Epidermal melanocyte (primary cell): ENCODE data around the gene SERPINA3.

Source experiments
- DNase-seq: peaks from one replicate; pipeline ENCODE4 v3.0.0; 2011; ENCODE audit warnings: low spot score; ENCODE audit not compliant: insufficient read length

SERPINA3 gene

DNA sequence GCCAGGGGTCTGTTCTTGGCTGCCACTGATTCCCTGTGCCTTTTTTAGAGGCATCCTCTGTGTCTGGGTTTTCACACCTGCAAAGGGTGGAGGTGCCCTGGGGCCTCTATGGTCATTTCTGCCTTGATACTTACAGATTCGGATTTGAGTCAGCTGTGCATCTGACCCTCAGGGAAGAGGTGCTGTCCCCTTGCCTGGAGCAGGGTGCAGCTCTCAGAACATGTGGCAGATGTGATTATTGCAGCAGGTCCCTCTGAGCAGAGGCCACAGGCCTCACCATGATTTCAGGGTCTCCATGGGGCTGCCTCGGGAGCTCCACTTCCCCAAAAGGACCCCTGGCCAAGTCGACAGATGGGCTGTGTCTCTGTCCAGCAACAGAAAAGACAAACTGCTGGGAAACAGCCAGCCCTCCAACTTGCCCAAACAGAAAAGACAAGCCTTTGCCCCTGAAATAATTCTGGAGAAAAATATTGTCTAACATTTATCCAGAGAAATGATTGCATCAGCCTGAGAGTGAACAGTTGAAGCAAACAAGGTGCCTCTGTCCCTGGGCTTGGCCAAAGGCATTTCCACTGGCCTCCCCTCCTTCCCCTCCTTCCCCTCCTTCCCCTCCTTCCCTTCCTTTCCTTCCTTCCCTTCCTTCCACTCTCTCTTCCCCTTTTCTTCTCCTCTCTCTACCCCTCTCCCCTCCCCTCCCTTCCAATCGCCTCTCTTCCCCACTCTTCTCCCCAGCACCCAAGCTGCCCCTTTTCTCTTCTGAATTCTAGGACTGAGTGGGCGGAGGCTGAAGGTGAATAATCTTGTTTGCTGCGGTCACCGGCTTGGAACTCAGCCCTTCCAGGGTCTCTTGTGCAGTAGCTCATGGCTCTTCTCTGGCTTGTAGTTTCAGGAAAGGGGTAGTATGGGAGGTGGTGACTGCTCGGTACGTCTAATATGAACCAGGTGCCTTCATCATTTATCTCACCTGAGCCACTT is 676 bp downstream of the SERPINA3 start:
- DNase-seq = no peak

DNA sequence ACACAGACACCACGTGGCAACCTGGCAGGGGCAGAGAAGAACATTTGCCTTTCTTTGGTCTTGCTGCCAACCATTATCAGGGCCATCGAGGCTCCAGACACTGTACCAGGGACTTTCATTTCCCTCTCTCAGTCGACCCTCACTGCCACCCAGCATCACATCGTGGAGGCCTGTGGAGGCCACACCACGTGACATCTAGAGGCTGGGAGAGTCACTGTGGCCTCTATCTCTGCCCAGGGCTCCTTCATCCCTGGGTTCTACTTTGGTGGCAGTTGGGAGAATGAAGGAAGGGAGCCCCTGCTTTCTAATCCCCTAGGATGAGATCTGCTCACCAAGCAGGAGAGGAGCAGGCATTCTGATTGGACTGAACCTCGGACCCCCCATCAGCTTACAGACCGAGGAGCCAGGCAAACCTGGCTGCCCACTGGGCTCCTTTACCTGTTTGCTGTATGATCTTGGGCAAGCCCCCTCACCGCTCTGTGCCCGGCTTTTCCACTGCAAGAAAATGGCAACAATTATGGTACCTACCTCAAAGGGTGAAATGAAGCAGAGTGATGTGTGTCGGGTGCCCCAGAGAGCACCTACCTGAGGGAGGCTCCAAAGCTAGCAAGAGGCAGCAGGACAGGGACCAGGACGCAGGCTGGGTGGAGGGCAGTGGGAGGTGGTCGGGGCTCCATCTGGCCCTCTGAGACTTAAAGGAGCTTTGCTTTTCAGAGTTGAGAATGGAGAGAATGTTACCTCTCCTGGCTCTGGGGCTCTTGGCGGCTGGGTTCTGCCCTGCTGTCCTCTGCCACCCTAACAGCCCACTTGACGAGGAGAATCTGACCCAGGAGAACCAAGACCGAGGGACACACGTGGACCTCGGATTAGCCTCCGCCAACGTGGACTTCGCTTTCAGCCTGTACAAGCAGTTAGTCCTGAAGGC is 1.8 kb downstream of the SERPINA3 start:
- no peak for DNase-seq

GRCh38 chr14:94614802-94615201 is 2.6 kb downstream of the SERPINA3 start:
- DNase-seq = no peak

DNA sequence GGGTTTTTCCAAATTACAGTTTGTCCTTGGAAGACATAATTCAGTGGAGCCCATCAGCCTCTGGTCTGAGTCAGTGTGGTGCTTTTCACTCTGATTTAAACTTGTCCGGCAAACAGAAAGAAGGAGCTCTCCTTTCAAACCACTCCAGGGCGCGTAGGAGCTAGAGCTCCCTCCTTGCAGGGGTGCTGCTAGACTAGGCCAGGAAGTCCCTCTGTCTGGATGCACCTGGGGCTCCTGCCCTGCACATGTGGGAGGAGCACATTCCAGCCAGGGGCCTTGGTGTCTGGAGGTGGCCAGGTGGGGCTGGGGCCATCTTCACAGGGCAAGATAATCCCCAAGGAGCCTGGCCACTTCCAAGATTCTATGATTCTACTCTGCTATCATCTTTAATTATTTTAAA is 3.1 kb downstream of the SERPINA3 start:
- no peak for DNase-seq

DNA sequence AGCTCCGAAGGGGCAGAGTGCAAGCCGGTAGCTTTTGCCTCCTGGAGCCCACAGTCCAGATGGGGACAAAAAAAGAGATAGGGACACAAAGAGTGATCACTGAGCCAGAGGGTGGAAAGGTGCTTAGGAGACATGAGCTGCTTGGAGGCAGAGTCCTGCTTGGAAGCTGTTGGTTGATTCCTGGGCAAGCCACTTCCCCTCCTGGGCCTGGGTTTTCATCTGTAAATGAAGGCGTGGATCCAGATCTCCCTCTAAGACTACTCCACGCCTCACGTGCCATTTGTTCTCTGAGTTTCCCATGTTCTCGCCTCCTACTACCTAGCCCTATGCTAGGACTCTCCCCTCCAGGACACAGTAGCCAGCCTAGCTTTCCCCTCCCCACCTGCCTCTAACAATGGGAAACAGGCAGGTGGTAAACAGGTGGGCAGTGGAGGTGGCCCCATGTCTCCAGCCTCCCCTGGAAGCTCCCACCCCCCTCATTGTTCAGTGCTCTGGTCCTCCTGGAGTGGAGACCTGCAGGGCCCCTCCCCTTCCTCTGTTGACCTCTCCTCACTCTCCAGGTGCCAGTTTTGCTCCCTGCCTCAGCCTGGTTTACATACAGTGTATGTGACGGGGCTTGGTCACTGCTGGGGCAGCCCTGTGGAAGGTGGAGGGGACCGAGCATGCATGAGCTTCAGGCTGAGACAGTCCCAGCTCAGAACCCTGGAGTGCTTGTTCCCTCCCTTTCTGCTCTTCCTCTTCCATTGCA is 3.8 kb downstream of the SERPINA3 start:
- DNase-seq = no peak

DNA sequence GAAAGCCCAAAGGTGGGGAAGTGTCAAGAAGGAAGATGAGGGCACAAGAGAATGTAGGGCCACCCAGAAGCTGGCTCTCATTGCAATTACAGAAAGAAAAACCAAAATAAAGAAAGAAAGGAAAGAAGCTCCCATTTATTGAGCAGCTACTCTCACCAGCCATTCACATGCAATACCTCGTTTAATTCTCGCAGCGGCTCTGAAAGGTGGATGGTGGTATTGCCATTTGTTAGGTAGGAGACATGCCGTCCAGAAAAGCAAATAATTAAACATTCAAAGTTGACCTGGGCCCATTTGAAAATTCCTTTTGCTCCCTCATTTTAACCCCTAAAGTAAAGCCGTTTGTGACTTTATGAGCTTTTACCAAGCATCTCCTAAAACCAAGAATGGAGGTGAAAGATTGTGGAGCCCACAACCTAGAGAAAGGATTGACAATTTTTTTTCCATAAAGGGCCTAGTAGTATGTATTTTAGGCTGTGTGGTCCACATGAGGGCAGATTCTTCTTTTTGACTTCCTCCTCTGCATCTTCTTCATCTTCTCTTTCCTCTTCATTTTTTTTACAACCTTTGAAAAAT is 5.3 kb downstream of the SERPINA3 start:
- DNase-seq = no peak

- no peak for DNase-seq
These were observed 6.0 kb downstream of the SERPINA3 start for GRCh38 chr14:94617988-94618822.

DNA sequence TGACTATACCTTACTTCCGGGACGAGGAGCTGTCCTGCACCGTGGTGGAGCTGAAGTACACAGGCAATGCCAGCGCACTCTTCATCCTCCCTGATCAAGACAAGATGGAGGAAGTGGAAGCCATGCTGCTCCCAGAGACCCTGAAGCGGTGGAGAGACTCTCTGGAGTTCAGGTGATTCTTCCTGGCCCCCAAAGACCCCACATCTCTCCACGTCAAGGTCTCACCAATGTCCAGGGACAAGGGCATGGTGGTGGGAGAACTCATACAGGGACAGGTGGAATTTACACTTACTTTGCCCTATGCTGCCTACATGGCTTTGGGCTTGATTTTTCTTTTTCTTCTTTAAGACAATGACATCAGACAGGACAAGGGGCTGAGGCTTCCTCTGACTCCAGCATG is 7.1 kb downstream of the SERPINA3 start:
- DNase-seq = no peak

DNA sequence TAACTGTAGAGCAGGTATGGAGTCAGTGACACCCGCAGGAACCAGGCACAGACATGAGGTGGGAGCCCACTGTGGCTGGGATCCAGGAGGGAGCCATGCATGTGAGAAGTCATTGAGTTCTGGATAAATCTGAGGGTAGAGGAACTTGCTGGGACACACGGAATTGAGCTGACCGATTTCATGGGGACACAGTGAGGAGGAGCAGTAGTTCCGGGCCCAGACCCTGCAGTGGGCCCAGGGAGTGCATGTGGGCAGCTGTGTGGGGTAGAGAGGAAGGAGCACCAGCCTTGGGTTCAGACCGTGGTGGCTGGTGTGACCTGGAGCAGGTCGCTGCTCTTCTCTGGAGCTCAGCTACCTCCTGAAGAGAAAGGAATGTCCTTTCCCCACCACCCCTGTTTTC is 8.4 kb downstream of the SERPINA3 start:
- DNase-seq = no peak

GRCh38 chr14:94621358-94622134 is 9.4 kb downstream of the SERPINA3 start:
- no peak for DNase-seq

GRCh38 chr14:94622653-94623421 is 10.6 kb downstream of the SERPINA3 start:
- DNase-seq = no peak

DNA sequence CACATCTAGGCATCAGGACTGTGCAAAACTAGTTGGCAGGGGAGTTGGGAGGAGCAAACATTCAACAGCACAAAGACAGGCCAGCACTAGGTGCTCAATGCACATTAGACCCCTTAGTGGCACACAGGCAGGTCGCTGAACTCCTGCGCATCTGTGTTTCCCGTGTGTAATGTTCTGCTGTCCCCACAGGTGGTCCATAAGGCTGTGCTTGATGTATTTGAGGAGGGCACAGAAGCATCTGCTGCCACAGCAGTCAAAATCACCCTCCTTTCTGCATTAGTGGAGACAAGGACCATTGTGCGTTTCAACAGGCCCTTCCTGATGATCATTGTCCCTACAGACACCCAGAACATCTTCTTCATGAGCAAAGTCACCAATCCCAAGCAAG is 11.2 kb downstream of the SERPINA3 start:
- DNase-seq = no peak

DNA sequence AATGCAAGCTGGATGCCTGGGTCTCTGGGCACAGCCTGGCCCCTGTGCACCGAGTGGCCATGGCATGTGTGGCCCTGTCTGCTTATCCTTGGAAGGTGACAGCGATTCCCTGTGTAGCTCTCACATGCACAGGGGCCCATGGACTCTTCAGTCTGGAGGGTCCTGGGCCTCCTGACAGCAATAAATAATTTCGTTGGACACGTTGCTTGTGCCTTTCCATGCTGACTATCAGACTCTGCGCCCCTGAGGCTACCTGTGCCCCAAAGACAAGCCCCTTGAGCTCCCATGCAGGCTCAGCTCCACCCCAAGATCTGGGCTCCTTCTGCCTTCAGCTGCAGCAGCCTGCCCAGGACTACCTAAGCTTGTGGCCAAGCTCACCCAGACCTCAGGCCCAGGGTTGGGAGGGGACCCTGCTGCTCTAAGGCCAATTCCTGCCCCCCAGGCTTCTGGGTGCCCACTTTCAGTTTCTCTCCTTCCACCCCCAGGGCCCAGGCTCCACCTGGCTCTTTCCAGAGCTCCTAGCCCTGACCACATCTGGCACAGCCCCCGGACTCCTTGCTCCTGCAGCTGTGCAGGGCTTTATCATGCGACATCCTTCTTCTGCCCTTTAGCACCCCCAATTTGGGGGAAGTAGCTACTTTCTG is 11.8 kb downstream of the SERPINA3 start:
- no peak for DNase-seq

- DNase-seq = no peak
These were observed 12.6 kb downstream of the SERPINA3 start for GRCh38 chr14:94624537-94625352.

DNA sequence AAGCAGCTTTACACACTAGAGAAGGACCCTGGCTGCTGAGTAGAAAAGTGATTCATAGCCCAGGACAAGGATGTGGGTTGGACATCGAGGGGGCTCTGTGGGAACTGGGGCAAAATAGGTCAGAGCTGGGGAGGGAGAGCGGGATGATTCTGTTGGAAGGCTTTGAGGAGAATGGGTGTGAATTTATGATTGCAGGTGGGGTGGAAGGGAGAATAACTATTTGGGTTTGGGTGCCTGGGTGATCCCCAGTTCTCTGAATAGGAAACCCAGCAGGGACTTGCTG is 13.1 kb downstream of the SERPINA3 start:
- no peak for DNase-seq

DNA sequence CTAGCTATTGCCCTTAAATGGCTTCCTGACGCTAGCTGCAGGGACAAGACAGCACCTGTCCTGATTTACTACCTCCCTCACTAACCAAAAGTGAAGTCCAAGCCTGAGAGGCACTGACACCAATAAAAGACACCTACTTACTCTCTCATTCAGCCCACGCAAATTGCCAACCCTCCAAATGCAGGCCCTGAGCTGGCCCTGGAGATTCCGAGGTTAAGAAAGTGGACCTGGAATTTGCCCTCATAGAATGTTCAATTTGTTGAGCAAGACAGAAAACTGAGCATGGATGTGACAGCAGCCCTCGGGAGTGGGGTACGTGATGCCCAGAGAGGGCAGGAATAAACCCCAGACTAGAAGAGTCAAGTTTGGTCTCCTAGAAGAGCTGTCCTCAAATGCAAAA is 16.4 kb downstream of the SERPINA3 start:
- DNase-seq = no peak

DNA sequence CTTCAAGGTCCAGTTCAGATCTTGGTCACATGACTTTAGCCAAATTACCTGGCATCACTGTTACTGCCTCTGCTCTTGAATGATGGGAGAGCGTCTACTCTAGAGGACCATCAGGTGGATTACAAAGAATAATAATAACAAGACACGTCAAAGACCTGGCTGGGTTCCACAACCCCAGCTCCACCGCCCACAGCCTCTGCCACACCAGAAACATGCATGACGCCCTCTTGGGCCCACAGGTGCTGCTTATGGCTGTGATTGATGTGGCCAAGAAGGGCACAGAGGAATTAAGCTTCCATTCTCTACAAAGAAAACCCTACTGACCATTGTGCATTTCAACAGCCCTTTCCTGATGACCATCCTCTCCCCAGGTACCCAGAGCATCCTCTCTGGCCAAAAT is 18.2 kb downstream of the SERPINA3 start:
- DNase-seq = no peak

GRCh38 chr14:94631050-94631449 is 18.9 kb downstream of the SERPINA3 start:
- DNase-seq = no peak
